NOMO-1 treated with dmso at 0.1 percent for 144 hours (cell line): ENCODE data around the gene LRRC8D.
"Not testable (repeated sequence)": the region's sequence is repeated elsewhere in the genome, so short reads cannot be mapped to it uniquely, and the experiment has no call there.

Experiments used
- DNase-seq: peaks from one replicate; lab custom pipeline; 2025; ENCODE audit not compliant: unreplicated experiment; lab: John Stamatoyannopoulos, UW

The LRRC8D gene

DNA sequence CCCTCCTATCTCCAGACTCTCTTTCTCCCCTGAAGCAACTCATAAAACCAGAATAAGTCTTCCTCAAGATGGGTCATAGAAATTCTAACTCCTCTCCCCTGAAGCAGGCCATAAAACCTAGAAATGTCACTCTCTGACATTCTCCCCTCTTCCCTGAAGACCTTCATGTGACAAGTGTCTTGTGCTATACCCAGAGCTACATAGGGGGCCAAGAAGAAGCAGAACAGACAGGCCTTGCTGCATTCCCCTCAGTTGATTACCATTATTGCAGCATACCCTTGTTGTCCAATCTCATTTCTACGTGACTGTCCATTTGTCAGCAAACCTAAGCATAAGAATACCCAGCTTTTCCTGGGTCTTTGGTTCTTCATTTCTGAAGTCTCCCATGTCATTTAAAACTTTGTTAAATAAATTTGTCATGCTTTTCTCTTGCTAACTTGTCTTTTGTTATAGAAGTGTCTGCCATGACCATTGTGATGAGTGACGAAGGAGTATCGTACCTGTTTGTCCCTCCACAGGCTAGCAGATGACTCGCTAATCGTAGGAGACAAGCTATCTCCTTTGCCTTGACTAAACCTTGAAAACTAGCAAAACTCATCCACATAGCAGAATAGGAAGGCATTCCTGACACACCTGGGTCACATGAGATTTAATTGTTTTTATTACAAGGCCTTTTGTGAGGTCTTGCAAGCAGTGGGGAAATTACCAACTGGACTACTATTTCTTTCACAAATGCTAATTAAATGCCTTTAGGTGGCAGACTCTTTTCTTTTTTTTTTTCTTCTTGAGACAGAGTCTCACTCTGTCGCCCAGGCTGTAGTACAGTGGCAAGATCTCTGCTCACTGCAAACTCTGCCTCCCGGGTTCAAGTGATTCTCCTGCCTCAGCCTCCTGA lies 134.7 kb downstream of the LRRC8D start:
- no peak for DNase-seq

DNA sequence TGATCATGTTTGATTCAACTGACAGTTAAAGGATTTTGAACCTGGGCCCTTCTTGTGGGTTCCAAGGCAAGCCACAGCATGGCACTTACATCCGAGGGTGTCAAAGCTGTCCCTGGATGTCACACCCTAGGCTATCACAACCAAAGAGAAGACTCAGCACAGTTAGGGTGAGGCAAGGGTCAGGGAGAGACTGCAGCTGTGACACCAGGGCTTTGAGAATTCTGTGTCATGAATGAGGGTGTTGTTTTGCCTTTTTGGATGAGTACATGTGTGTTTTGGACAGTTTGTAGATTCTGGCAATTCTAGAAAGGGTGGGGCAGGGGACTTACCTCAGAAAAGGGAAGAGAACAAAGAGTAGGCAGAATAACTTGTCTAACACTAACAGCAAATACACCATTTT lies 136.3 kb downstream of the LRRC8D start:
- DNase-seq = no peak

DNA sequence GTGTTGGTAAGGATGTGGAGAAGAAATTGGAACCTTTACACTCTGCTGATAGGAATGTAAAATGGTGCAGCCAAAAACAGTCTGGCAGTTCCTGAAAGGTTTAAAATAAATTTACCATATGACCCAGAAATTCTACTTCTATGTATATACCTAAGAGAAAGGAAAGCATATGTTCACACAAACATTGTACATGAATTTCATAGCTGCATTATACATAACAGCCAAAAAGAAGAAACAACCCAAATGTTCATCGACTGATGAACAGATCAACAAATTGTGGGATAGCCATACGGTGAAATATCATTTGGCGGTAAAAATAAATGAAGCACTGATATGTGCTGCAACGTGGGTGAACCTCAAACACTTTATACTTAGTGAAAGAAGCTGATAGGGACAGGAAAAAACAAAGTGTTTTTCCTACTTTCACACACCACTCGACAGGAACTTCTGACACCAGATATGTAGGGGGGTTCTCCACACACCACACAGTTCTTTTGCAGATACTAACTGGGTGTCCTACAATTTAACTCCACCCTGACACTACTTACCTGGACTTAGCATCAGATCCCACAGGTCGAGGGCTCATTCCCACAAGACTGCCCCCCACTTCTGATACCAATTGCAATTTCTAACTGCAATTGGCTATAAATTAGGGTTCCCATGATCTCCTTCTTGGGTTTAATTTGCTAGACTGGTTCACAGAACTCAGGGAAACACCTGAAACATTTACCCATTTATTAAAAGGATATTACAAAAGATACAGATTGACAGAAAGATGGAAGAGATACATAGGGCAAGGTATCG lies 138.2 kb downstream of the LRRC8D start:
- DNase-seq = no peak

DNA sequence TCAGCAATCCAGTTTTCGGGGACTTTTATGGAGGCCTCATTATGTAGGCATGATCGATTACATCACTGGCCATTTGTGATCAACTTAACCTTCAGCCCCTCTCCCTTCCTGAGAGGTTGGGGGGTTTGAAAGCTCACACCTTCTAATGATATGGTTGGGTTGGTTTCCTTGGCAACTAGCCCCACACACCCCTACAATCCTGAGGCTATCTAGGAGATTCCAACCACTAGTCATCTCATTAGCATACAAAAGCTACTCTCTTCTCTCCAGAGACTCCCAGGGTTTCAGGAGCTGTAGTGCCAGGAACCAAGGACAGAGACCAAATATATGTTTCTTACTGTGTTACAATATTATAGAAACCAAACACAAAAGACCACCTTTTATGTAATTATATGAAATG lies 138.9 kb downstream of the LRRC8D start:
- no peak for DNase-seq

DNA sequence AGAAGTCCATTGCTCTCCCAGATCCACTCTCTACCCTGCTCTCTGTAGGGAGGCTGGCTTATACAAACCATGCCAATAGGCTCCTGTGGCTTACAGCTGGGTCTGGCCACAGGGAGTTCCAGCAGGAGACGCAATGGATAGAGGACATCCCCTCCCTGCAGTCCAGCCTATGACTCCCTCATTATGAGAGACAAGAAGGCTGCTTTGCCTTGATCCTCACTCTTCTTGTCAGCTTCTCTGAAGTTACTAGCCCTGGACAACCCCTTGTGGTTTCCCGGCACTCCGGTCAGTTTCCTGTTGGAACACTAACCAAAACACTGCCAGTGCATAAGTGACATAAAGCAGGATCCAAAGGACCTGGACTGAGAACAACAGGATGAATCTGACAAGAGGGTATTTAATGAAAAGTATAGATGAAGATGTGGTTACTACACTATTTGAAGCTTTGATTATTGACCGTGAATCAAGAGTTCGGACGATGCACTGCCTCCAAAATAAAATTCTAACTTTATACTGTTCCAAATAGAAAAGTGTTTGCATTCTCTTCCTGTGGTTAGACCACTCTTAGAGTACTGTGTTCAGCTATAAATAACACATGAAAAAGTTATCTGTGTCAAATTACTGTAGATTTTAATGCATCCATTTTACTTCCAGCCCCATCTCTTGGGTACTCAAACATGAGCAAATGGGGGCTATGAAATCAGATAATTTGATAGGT lies 141.4 kb downstream of the LRRC8D start:
- no peak for DNase-seq

DNA sequence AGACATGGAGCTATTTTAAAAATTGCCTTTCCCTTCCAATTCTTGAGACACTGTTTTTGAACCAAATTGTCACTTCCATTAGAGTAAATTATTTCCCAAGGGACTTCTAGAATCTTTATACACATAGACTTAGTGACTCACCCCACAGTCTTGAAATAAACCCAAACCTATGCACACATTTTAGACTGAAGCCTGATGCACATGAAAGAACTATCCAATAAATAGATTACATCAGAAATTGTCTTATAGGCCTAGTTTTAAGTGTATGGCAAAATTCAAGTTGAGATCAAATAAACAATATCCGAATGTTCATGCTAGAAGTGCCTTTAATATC lies 141.9 kb downstream of the LRRC8D start:
- DNase-seq = no peak

DNA sequence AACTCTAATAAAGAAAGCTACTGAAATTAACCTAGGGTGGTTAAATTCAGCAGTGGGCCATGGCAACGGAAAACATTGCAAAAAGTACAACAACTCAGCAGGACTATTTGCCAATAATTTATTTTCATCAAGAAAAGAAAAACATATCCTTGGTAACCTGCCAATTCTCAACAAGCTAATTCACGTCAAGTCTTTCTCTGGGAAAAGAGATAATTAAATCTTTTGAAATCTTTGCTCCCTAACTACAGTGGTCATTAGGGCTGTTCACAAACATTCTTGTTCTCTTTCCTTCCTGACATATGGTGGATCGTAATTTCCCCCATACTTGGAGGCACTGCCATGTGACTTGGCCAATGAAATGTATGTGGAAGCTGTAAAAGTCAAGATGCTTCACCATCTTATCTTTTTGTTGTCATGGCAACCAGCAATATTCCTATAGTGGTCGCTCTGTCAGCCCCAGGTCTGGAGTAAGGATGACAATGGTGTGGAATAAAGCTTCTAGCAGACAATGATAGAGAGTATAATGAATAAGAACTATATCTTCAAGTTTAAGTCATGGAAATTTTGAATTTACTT lies 144.4 kb downstream of the LRRC8D start:
- DNase-seq = no peak

DNA sequence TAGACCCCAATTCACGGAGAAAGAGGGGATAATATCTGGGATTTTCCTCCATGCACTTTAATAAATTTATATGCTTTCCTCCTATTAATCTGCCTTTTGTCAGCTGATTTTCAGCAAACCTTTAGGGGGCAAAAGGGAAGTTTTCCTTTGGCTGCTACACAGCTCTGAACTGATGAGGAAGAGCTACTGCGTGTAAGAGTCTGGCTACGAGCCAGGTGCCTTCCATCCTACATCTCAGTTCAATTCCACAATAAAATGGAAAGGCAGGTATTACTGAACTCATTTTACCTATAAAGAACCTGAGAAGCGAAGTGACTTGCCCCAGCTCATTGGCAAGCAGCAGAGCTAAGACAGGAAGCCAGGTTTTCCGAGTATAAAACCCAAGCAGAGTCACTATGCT lies 145.8 kb downstream of the LRRC8D start:
- no peak for DNase-seq

DNA sequence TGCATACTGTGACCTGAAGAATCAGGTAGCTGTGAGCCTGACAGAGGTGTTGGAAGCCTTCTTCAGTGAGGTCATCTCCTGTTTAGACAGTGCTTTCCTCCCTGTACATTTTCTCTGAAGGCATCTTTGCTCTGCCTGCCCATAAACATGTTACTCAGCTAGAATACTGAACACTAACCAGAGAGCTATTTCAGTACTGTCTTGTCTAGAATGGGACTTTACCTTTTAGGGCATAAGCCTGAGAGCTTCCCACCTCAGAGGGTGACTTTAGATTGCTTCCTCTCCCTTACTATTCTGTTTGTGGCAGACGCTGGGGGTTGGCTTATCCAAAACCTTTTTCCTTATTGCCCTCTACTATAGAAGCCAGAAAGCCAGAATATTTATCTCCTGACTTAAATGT lies 150.8 kb downstream of the LRRC8D start:
- no peak for DNase-seq

DNA sequence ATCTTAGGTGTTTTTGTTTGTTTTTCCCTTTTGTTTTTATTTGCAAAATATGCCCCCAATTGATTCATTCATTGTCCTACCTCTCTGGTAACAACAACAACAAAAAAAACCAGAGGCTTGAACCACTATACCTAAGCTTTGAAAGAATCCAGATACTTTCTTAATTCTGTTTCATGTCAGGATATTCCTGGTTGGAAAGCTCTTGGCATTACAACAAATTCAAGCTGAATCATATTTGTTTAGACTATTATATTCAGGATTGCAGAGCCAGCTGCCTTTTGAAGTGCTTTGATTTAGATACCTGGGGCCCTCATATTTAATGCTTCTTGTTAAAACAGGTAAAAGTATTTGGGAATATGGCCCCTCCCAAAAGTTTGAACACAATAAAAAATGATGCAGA lies 151.2 kb downstream of the LRRC8D start:
- no peak for DNase-seq

DNA sequence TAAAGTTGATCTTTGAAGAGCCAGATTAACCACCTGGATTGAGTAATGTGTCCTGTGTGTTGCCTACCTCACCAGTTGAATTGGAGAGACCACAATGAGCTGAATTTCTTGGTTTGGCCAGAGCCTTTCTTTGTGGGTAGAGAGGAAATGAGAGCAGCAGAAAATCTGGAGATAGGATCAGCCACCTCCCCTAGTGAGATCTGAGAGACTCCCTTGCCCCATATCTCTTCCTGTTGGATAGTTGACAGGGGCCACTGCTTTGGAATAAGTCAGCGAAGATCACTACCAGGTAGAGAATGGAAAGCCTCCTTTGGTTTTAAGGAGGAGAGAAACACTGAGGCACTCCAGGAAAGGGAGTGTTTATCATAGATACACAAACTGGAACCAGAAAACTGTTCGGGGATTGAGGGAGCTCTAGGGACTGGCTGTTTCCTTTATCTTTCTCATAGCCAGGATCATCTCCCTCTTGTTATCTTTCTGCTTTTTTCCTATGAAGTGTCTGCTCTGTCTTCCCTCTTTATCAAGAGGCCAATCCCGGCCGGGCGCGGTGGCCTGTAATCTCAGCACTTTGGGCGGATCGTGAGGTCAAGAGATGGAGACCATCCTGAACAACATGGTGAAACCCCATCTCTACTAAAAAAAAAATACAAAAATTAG lies 152.8 kb downstream of the LRRC8D start:
- no peak for DNase-seq

DNA sequence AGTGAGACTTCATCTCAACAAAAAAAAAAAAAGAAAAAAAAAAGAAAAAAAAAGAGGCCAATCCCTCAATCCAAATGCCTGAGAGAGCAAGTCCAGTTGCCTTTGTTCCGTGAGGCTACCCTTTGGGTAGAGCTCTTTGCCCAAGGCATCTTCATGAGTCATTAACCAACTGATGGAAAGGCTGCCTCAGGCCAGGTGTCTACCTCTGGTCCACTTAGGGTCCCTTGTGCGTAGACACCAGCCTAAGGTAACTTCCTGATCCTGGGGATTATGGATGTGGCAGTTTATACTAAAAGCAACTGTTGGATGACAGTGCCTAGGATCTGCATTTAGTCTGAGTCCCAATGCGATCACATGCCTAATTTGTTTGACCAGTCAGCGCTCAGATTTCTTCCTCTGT lies 153.4 kb downstream of the LRRC8D start:
- no peak for DNase-seq

DNA sequence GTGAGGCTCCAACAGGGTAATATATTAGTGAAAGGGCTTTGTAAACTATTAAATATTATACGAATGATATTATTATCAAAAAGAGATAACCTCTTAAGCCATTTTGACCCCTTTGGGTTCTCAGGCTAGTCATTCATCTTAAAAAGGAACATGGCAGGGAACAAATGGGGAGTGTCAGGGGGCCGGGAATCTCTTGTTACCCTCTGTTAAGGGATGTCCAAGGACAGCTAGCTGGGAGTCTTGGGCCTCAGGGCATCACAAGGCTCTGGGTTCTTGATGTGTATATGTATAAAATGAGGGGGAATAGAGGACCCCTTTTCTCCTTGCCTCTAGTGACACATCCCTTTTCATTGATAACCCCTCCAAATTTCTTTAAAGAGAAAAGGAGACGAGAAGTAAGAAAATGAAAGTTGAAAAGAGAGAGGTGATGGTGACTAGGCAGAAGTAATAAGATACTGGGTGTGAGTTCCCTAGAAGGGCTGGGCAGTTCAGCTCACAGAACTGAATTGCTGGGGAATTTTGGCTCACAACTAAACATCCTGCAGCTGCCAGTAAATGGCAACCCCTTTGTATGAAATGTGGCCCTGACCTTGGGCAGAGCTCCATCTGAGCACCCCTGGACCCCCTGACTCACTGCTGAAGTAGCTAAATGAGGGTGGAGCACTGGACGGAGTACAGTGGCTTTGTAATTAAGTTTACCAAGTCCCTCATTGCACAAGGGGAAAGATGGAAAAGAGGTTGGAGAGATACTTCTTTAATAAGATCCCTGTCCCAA lies 154.1 kb downstream of the LRRC8D start:
- DNase-seq = no peak

DNA sequence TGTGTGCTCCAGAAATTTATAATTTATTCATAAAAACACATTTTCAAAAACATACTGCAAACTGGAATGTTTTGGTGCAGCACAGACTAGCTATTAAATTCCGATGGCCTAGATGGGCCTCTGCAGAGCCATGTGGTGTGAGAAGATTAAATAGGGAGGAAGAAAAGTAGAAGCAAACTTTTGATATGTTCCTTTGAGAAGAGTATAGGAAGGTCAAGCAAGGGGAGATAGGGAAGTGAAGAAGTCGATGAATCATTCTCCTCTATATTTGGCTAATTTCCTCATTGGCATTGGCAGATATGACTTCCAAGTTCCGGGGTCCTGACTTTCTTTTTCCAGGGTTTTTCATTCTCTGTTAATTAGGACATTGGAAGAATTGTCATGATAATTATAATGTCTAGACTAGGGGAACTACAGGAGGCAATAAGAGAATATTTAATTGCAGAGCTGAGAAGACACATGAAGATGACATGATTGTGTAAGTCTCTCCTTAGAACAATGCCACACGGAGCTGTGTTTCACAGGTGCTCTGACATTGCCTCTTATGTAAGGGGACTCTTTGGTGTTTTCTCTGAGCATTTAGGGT lies 154.8 kb downstream of the LRRC8D start:
- DNase-seq = peak; percentile 26

DNA sequence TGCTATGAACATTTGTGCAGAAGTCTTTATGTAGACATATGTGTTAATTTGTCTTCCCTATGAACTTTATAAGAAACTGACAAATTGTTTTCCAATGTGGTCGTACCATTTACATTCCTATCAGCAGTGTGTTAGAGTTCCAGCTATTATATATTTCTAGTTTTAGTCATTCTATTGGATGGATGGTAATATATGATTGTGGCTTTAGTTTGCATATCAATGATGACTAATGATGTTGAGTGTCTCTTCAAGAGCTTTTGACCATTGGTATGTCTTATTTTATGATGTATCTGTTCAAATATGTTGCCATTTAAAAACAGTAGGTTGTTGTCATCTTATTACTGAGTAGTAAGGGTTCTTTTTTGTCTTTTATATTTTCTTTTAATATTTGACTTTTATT lies 157.9 kb downstream of the LRRC8D start:
- no peak for DNase-seq

DNA sequence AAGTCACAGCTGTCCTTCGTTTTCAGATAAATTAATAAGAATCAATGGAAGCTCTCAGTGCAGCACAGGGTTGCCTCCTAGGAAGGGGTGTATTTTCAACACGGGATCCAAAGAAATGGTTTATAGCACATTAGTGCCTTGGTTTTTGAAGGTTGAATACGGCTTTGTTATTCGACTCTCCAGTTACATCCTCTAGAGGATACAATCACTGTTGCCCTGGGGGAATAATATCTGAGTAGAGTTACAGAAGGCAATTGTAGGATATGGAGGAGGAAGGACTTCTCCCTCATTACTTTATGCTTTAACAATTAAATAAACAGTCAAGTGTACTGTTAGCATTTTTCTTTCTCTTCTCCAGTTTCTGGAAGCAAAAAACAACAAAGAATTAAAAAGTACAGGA lies 159.8 kb downstream of the LRRC8D start:
- no peak for DNase-seq

DNA sequence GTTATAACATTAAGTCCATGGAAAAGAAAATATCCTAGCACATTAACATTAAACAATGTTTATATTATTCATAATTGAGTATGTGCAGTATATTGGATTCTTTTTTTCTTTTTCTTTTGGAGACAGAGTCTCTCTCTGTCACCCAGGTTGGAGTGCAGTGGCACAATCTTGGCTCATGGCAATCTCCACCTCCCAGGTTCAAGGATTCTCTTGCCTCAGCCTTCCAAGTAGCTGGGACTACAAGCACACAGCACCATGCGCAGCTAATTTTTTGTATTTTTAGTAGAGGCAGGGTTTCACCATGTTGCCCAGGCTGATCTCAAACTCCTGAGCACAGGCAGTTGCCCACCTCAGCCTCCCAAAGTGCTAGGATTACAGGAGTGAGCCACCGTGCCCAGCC lies 162.0 kb downstream of the LRRC8D start:
- not testable (repeated sequence) for DNase-seq

DNA sequence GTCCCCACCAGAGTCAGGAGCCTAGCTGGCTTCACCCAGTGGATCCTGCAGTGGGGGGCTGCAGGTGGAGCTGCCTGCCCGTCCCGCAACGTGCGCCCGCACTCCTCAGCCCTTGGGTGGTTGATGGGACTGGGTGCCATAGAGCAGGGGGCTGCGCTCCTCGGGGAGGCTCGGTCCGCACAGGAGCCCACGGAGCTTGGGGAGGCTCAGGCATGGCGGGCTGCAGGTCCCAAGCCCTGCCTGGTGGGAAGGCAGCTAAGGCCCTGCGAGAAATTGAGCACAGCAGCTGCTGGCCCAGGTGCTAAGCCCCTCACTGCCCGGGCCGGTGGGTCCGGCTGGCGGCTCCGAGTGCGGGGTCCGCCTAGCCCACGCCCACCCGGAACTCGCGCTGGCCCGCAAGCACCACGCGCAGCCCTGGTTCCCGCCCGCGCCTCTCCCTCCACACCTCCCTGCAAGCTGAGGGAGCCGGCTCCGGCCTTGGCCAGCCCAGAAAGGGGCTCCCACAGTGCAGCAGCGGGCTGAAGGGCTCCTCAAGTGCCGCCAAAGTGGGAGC lies 163.8 kb downstream of the LRRC8D start:
- DNase-seq = not testable (repeated sequence)

DNA sequence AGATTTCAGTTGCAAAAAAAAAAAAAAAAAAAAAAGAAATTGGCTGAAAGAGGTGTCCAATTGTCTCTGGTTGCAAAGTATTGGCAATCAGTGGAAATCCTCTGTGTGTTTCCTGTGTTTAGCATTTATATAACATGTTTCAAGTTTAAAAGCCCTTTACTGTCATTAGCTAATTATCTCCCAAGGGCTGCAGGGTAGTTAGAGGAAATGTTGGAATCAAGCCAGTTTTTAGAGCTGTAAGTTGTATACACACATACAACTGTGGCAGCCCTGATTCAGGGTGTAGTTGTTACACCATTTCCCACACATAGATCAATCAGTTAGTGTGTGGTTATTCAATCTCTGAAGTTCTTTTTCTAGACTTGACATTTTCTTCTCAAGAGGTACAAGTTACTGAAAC lies 165.2 kb downstream of the LRRC8D start:
- no peak for DNase-seq
